Stimulated activated CD4-positive, alpha-beta T cell treated with anti-CD3 and anti-CD28 coated beads, Interleukin-1b, Interleukin-23, amount 100 ng/mL, for 48 hours (primary cell): ENCODE data around the gene SCN2A.

Experiments
- DNase-seq: peaks from one replicate; pipeline ENCODE4 v3.0.0-alpha.2; 2020

SCN2A gene

GRCh38 chr2:165427686-165428085, 188.5 kb downstream of the SCN2A start:
- DNase-seq: no peak

GRCh38 chr2:165428926-165429325, 189.7 kb downstream of the SCN2A start:
- DNase-seq: no peak

GRCh38 chr2:165431014-165431413, 191.8 kb downstream of the SCN2A start:
- DNase-seq: no peak

DNA sequence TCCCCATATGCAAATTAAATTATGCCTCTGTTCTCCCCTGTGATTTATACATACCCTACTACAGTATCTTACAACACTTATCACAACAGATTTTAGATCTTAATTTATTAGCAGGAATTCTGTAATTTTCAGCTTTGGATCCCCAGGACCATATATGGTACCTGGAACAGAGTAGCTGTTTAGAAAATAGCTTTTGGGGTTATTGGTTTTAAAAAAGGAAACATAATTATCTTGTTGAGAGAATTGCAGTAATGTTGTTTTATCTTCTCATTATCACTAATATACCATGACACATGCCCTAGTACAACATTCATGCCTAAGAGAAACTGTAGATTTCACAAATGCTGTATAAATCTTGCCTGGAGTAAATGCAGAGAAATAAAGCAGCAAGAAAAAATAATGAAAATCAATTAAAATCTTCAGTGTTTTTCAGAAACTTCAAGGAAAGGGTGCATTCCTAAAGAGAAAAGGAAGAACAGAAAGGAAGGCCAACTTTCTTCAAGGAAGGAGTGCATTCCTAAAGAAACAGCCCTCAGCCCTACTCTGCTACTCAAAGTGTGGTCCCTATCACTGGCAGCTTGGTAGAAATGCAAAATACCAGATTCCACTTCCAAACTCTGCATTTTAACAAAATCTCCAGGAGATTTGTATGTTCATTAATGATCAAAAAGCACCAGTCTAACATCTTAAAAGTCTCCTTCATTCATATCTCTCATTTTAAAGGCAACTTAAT, 193.2 kb downstream of the SCN2A start:
- no peak for DNase-seq

GRCh38 chr2:165434865-165435496, 195.8 kb downstream of the SCN2A start:
- no peak for DNase-seq

- DNase-seq: no peak
Observed at GRCh38 chr2:165435611-165436010, 196.4 kb downstream of the SCN2A start.

- no peak for DNase-seq
Observed at GRCh38 chr2:165436559-165436958, 197.3 kb downstream of the SCN2A start.

GRCh38 chr2:165440367-165440766, 201.2 kb downstream of the SCN2A start:
- DNase-seq: no peak
